ENCODE measurements around the gene REXO1. TPM values are rescaled to one million over a fixed set of nuclear protein-coding genes. Genes with fewer than 3 reads are reported as not detected.

The REXO1 gene
- total RNA-seq, 1 donor from 2014 or later, result 37.2 TPM

DNA sequence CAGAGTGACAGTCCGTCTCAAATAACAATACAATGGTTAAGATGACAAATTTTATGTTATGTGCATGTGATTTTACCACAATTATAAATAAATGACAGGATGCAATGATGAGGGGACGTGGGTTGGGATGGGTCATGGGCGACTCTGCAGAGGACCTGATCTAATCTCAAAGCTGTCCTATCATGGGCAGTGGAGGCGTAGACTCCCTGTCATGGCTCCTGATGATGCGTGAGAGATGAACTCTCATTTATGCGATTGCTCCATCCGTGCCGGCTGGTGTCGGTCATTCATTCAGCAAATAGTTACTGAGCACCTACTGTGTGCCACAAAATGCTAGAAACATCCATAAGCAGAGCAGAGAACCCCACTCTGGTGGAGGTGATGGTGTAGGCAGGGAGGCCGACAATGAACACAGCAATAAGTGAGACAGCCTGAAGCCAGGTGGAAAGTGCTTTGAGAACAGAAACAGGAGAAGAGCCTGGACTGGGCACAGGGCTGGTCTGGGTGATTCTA lies 1.7 kb upstream of the REXO1 start:
- DNase-seq (no peak), ATAC-seq (no peak)
- no peaks in the 10 kb centered on the region for H3K36me3 ChIP-seq
- H3K27ac ChIP-seq, result no peak overlapping the region
- peaks cover 57% of the 10 kb centered on the region for H3K4me1 ChIP-seq
- intact Hi-C loops (cut with DNase I), result no loop called here
- no peaks in the 10 kb centered on the region for H3K9me3 ChIP-seq
- TF ChIP-seq, protein P1, sequence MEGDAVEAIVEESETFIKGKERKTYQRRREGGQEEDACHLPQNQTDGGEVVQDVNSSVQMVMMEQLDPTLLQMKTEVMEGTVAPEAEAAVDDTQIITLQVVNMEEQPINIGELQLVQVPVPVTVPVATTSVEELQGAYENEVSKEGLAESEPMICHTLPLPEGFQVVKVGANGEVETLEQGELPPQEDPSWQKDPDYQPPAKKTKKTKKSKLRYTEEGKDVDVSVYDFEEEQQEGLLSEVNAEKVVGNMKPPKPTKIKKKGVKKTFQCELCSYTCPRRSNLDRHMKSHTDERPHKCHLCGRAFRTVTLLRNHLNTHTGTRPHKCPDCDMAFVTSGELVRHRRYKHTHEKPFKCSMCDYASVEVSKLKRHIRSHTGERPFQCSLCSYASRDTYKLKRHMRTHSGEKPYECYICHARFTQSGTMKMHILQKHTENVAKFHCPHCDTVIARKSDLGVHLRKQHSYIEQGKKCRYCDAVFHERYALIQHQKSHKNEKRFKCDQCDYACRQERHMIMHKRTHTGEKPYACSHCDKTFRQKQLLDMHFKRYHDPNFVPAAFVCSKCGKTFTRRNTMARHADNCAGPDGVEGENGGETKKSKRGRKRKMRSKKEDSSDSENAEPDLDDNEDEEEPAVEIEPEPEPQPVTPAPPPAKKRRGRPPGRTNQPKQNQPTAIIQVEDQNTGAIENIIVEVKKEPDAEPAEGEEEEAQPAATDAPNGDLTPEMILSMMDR (IDR thresholded peaks at IDR 0.05), result no peak
- no peaks in the 10 kb centered on the region for H3K27me3 ChIP-seq
- H3K4me3 ChIP-seq, result no peak overlapping the region

DNA sequence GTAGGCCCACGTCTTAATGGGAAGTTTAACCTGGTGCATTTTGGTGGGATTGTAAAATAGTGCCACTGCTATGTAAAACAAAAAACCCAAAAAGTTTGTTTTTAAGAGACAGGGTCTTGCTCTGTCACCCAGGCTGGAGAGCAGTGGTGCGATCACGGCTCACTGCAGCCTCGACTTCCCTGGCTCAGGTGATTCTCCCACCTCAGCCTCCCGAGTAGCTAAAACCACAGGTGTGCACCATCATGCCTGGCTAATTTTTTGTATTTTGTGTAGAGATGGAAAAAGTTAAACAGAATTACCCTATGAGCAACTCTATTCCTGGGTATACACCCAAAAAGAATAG lies 820 bp upstream of the REXO1 start:
- TF ChIP-seq, protein P1 (IDR thresholded peaks at IDR 0.05), result no peak
- no peaks in the 10 kb centered on the region for H3K36me3 ChIP-seq
- intact Hi-C loops (cut with DNase I), result no loop called here
- peaks cover 57% of the 10 kb centered on the region for H3K4me1 ChIP-seq
- DNase-seq (no peak), ATAC-seq (no peak)
- no peak overlapping the region for H3K4me3 ChIP-seq
- H3K27me3 ChIP-seq, result no peaks in the 10 kb centered on the region
- H3K27ac ChIP-seq, result no peak overlapping the region
- no peaks in the 10 kb centered on the region for H3K9me3 ChIP-seq

DNA sequence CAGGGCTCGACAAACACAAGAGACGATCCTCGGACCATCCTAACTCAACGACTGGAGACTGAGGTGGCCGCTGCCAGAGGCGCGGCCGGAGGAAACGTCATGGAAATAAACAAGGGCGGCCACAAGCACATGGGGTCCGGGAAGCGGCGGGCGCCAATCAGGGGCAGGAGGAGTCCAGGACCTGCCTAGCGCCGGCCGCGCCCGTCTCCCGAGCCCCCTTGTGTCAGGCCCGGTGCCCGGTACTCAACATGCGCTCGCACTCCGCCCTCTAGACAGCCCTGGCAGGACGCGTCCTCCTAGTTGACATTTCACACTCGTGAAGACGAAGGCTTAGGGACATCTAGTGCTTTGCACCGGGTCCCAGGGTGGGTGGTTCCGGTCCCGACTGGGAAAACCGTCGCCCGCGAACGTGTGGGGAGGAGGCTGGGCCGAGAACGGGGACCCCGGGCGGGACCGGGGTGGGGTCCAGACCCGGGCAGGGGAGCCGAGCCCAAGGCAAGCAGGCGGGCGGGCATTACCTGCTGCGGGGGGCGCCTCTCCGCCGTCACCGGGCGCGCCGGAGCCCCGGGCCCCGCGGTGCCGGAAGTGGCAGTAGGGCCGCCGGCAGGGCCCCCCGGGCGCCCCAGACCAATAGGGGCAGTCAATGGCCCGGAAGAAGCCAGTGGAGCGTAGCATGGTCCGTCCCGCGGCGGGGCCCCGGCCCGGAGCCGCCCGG lies 442 bp downstream of the REXO1 start:
- peak; percentile 79 for DNase-seq
- peak; percentile 6 for ATAC-seq
- intact Hi-C loops (cut with DNase I), result no loop called here
- Histone ChIP-seq H3K9me3 (no peaks in the 10 kb centered on the region), H3K36me3 (no peaks in the 10 kb centered on the region), H3K27me3 (no peaks in the 10 kb centered on the region), H3K4me3 (peak overlapping the region; percentile 80), H3K4me1 (peaks cover 56% of the 10 kb centered on the region), H3K27ac (peak overlapping the region; percentile 100)
- TF ChIP-seq, protein P1 (IDR thresholded peaks at IDR 0.05), result no peak

DNA sequence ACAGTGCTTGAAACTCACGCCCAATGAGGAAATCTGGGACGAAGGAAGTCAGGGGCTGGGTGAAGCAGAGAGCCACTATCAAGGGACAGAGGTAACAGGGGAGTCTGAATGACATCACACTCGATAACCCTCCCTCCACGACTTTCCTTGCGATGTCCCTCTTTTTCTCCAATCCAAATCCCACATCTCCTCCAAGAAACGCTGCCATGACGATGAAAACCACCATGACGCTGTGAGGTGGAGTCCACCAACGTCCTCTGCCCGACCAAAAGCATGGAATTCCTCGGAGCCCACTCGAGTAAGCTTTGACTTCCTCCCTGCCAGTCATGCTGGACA lies 967 bp downstream of the REXO1 start:
- H3K4me1 ChIP-seq, result peaks cover 51% of the 10 kb centered on the region
- H3K9me3 ChIP-seq, result no peaks in the 10 kb centered on the region
- intact Hi-C loops (cut with DNase I), result no loop called here
- DNase-seq, result no peak
- TF ChIP-seq, protein P1 (IDR thresholded peaks at IDR 0.05), result no peak
- no peak for ATAC-seq
- H3K27ac ChIP-seq, result peak overlapping the region; percentile 100
- peak overlapping the region; percentile 80 for H3K4me3 ChIP-seq
- no peaks in the 10 kb centered on the region for H3K36me3 ChIP-seq
- H3K27me3 ChIP-seq, result no peaks in the 10 kb centered on the region

DNA sequence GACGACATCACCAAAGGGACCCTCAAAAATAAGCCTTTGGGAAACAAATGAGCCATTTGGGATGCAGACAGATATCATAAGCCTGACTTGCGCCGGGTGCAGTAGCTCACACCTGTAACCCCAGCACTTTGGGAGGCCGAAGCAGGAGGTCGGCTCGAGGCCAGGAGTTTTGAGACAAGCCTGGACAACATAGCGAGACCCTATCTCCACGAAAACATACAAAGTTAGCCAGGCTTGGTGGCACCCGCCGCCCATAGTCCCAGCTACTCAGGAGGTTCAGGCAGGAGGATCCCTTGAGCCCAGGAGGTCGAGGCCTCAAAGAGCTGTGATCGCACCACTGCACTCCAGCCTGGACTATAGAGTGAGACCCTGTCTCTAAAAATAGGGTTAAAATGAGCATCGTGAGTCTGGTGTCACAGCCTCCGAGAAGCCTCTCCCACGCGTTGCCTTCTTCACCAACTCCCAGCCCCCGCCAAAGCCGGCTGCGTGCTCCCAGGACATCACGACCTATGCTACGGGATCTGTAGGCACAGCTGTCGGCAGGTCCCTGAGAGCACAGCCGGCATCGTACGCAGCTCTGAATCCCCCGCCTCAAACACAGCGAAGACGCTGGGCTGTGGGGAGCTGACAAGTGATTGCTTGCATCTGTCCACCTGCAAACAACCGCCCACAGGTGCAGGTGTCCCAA lies 1.6 kb downstream of the REXO1 start:
- Histone ChIP-seq H3K36me3 (no peaks in the 10 kb centered on the region), H3K27ac (peak overlapping the region; percentile 100), H3K4me1 (peaks cover 52% of the 10 kb centered on the region), H3K27me3 (no peaks in the 10 kb centered on the region), H3K4me3 (peak overlapping the region; percentile 80), H3K9me3 (no peaks in the 10 kb centered on the region)
- TF ChIP-seq, protein P1 (IDR thresholded peaks at IDR 0.05), result no peak
- ATAC-seq (no peak), DNase-seq (no peak)
- intact Hi-C loops (cut with DNase I), result no loop called here
